Smooth muscle cell (in vitro differentiated cells): Measurements from ENCODE around the gene GALNT10. TPM values are rescaled to one million over a fixed set of nuclear protein-coding genes. Genes with fewer than 3 reads are reported as not detected.

ENCODE experiments used
- DNase-seq: peaks from one replicate; lab custom pipeline; 2025; ENCODE audit not compliant: unreplicated experiment; lab: John Stamatoyannopoulos, UW
- H2AFZ ChIP-seq: fragments of 200-600 bp; sonication (generic); 2 replicates; pipeline ENCODE4 v1.6.0; 2016; ENCODE audit warnings: antibody characterized with exemption, low read depth, mild to moderate bottlenecking
- H3F3A ChIP-seq: fragments of 200-600 bp; sonication (generic); 2 replicates; pipeline ENCODE4 v1.6.0; 2017; ENCODE audit warnings: antibody characterized with exemption, low read depth
- H3K27ac ChIP-seq: fragments of 200-600 bp; sonication (generic); 2 replicates; pipeline ENCODE4 v1.5.1; 2016; ENCODE audit warnings: low read depth, mild to moderate bottlenecking
- H3K27me3 ChIP-seq: fragments of 200-600 bp; sonication (generic); 2 replicates; pipeline ENCODE4 v1.6.1; 2016; ENCODE audit warnings: low read depth, mild to moderate bottlenecking
- H3K36me3 ChIP-seq: fragments of 200-600 bp; sonication (generic); 2 replicates; pipeline ENCODE4 v1.5.1; 2016; ENCODE audit warnings: low read depth
- H3K4me1 ChIP-seq: fragments of 200-600 bp; sonication (generic); 2 replicates; pipeline ENCODE4 v1.5.1; 2016; ENCODE audit warnings: low read depth
- H3K4me2 ChIP-seq: fragments of 200-600 bp; sonication (generic); 2 replicates; pipeline ENCODE4 v1.6.0; 2016; ENCODE audit warnings: mild to moderate bottlenecking
- H3K4me3 ChIP-seq: fragments of 200-600 bp; sonication (generic); 2 replicates; pipeline ENCODE4 v1.5.1; 2016; ENCODE audit warnings: mild to moderate bottlenecking
- H3K79me2 ChIP-seq: fragments of 200-600 bp; sonication (generic); 2 replicates; pipeline ENCODE4 v1.6.0; 2016; ENCODE audit warnings: low read depth, mild to moderate bottlenecking
- H3K9ac ChIP-seq: fragments of 200-600 bp; sonication (generic); 2 replicates; pipeline ENCODE4 v1.6.0; 2016; ENCODE audit warnings: low read depth
- H3K9me3 ChIP-seq: fragments of 200-600 bp; sonication (generic); replicated peaks from 2 replicates; pipeline ENCODE4 v1.5.1; 2016; ENCODE audit warnings: low read depth
- H4K20me1 ChIP-seq: fragments of 200-600 bp; sonication (generic); 2 replicates; pipeline ENCODE4 v1.6.0; 2016; ENCODE audit warnings: low read depth
- CTCF ChIP-seq: fragments of 200-600 bp; sonication (generic); IDR thresholded peaks from 2 replicates; pipeline ENCODE4 v1.5.1; 2017; ENCODE audit warnings: borderline replicate concordance, mild to moderate bottlenecking, antibody characterized with exemption; ENCODE audit not compliant: insufficient read depth, poor library complexity, severe bottlenecking
- WGBS: methylation state at CpG from one replicate; pipeline ENCODE4 v1.1.7; 2016; ENCODE audit warnings: low lambda C conversion rate; 5-methylcytosine and 5-hydroxymethylcytosine counted together
- polyA plus RNA-seq: library from polyadenylated mRNA; unstranded; fragments of >200 nt; fragmentation: Nextera tagmentation; extraction: Ambion mirVana; gene quantifications from 2 replicates; pipeline ENCODE4 v1.2.1, GENCODE V29; 2016
- total RNA-seq: library from RNA; depleted of rRNA; stranded (reverse); fragments of >200 nt; gene quantifications from 2 replicates; pipeline ENCODE4 v1.2.3, GENCODE V29; 2014

Gene GALNT10
- total and polyA plus RNA-seq, 2 experiments from 2014 or later, result 23.6 to 24.6 TPM

- Histone ChIP-seq H2AFZ (no peak overlapping the region), H3K27me3 (no peaks in the 10 kb centered on the region), H3K9me3 (no peaks in the 10 kb centered on the region), H3K36me3 (no peaks in the 10 kb centered on the region), H3K79me2 (no peaks in the 10 kb centered on the region), H3K4me3 (no peak overlapping the region), H3F3A (no peaks in the 10 kb centered on the region), H3K27ac (no peak overlapping the region), H3K4me1 (peaks cover 33% of the 10 kb centered on the region), H4K20me1 (peaks cover 4% of the 10 kb centered on the region), H3K4me2 (no peak overlapping the region), H3K9ac (no peak overlapping the region)
- no peak for DNase-seq
- 75% methylated on average over 10 of the region's 10 CpGs for WGBS
- no peak for TF ChIP-seq CTCF
These were observed 48.4 kb downstream of the GALNT10 start for GRCh38 chr5:154238776-154239481.

- Histone ChIP-seq H3K27me3 (no peaks in the 10 kb centered on the region), H3K4me2 (peak overlapping the region; percentile 8), H3K27ac (no peak overlapping the region), H3K9me3 (no peaks in the 10 kb centered on the region), H3K36me3 (no peaks in the 10 kb centered on the region), H3K79me2 (peaks cover 11% of the 10 kb centered on the region), H3K4me3 (no peak overlapping the region), H3K9ac (no peak overlapping the region), H3F3A (no peaks in the 10 kb centered on the region), H2AFZ (no peak overlapping the region), H4K20me1 (peaks cover 8% of the 10 kb centered on the region), H3K4me1 (peaks cover 38% of the 10 kb centered on the region)
- WGBS, result 91% methylated on average over 2 of the region's 2 CpGs
- TF ChIP-seq CTCF, result no peak
- DNase-seq, result no peak
These were observed 50.1 kb downstream of the GALNT10 start for GRCh38 chr5:154240595-154240994.

GRCh38 chr5:154241021-154241420 lies 50.5 kb downstream of the GALNT10 start:
- Histone ChIP-seq H3K36me3 (no peaks in the 10 kb centered on the region), H3K4me3 (no peak overlapping the region), H3K9me3 (no peaks in the 10 kb centered on the region), H3F3A (no peaks in the 10 kb centered on the region), H3K79me2 (peaks cover 11% of the 10 kb centered on the region), H4K20me1 (peaks cover 8% of the 10 kb centered on the region), H3K4me1 (peaks cover 38% of the 10 kb centered on the region), H3K9ac (no peak overlapping the region), H3K27me3 (no peaks in the 10 kb centered on the region), H3K27ac (no peak overlapping the region), H3K4me2 (peak overlapping the region; percentile 8), H2AFZ (no peak overlapping the region)
- DNase-seq, result no peak
- WGBS, result 42% methylated on average over 4 of the region's 4 CpGs
- no peak for TF ChIP-seq CTCF

GRCh38 chr5:154242442-154242841 lies 51.9 kb downstream of the GALNT10 start:
- 47% methylated on average over 1 of the region's 1 CpG for WGBS
- Histone ChIP-seq H3F3A (no peaks in the 10 kb centered on the region), H3K9ac (no peak overlapping the region), H2AFZ (no peak overlapping the region), H3K9me3 (no peaks in the 10 kb centered on the region), H3K27ac (no peak overlapping the region), H3K79me2 (peaks cover 11% of the 10 kb centered on the region), H3K36me3 (no peaks in the 10 kb centered on the region), H3K4me3 (no peak overlapping the region), H4K20me1 (peaks cover 8% of the 10 kb centered on the region), H3K4me2 (no peak overlapping the region), H3K27me3 (no peaks in the 10 kb centered on the region), H3K4me1 (peaks cover 38% of the 10 kb centered on the region)
- DNase-seq, result no peak
- TF ChIP-seq CTCF, result no peak
